H4 (cell line): ENCODE data around the gene FN3KRP. TPM values are rescaled to one million over a fixed set of nuclear protein-coding genes. Genes with fewer than 3 reads are reported as not detected.

ENCODE experiments used
- DNase-seq: peaks from one replicate; pipeline ENCODE4 v3.0.0-alpha.2; 2015; ENCODE audit warnings: low spot score
- total RNA-seq: library from RNA; depleted of rRNA; stranded (reverse); fragments of >200 nt; shearing (Covaris generic); gene quantifications from 2 replicates; pipeline ENCODE4 v1.2.3, GENCODE V29; 2014; rRNA removed

FN3KRP gene, protein sequence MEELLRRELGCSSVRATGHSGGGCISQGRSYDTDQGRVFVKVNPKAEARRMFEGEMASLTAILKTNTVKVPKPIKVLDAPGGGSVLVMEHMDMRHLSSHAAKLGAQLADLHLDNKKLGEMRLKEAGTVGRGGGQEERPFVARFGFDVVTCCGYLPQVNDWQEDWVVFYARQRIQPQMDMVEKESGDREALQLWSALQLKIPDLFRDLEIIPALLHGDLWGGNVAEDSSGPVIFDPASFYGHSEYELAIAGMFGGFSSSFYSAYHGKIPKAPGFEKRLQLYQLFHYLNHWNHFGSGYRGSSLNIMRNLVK
- total RNA-seq: 22.5 and 23.1 TPM in 2 replicates

DNA sequence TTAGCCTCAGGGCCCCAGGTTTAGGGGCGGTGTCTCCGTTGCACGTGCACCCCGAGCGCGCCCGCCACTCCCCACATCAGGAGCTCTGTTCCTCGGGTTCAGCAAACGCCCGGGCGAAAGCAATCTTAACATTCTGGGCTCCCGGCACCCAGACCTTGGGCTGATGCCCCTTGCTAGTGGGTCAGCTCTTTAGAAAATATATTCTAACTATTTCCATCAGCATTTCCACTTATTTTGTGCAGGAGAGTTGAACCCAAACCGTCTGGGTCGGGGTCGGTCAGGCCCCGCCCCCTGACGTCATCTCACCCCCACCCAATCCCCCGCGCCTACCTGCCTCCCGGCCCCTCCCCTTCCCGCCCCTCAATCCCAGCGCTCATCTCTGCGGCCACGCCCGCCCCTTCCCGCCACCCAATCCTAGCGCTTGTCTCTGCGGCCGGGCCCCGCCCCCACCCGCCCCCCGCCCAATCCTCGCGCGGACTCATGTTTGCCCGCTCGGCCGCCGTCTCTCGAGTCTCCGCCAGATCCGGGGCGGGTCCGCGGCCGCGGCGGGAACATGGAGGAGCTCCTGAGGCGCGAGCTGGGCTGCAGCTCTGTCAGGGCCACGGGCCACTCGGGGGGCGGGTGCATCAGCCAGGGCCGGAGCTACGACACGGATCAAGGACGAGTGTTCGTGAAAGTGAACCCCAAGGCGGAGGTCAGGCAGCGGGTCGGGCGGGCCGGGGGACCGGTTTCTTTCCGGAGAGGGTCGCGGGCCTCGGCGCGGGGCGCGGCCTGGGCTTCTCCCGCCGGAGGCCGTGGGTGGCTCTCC lies at the start of gene FN3KRP:
TSS of gene FN3KRP (plus strand) at position 504 of the 808 bp plus-strand sequence. CDS start at position 554, 50 bp downstream.
- DNase-seq: peak; percentile 80

GRCh38 chr17:82666931-82667667 lies 49.4 kb upstream of the FN3KRP start:
- no peak for DNase-seq

DNA sequence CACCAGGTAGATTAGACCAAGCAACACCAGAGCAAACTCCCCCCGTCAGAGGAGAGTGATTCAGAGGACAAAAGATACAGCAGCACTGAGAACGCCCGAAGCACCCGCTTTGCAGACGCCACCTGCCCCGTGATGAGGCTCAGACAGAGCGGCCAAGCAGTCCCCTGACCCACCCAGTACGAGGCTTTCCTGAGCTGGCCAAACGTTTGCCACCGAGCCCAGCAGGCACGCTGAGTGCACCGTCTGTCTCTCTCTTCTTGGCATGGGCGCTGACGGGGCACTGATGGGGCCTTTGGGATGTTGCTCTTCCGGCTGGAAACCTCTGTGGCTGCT lies 48.9 kb upstream of the FN3KRP start:
- DNase-seq: no peak

DNA sequence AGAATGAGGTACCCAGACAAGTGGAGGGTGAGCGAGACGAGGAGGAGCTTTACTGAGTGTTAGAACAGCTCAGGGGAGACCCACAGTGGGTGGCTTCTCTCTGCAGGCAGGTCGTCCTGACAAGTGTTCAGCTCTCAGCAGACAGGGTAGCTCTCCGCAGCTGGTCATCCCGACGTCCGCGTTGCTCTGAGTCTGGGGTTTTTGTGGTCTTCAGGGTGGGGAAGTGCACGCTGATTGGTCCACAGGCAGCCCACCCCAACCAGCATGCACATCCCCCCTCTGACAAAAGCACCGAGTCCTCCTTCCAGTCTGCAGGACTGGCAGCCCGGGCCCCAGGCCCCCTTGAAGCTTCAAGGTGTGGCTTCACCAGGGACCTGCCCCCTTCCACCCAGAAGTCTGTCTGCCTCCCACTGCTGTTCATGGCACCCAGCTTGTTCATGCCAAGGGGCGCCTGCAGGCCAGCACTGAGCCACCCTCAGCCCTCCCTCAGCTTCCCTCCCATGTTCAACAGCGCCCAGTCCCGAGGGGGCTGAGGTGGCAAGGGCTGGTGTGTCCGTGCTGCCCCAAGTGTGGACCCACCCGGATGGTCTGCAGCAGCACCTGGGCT lies 48.4 kb upstream of the FN3KRP start:
- DNase-seq: no peak

DNA sequence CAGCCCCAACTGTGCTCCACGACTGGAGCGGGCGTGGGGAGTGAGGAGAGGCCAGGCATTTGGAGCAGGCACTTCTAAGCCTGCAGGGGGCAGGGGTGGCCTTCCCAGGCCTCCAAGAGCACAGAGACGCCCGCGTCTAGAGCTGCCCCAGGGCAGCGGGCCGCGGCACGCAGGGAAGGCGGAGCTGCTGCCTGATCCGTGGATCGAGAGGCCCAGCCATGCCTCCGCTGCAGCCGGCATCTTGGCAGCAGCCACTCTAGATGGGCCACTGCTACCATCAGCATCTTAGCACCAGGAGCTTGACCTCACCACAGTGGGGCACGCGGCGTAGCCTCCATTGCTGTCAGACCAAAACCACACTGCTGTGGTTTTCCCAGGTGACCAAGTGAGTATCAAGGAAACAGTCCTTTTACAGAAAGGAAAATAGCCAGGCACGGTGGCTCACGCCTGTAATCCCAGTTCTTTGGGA lies 47.8 kb upstream of the FN3KRP start:
- peak; percentile 40 for DNase-seq

DNA sequence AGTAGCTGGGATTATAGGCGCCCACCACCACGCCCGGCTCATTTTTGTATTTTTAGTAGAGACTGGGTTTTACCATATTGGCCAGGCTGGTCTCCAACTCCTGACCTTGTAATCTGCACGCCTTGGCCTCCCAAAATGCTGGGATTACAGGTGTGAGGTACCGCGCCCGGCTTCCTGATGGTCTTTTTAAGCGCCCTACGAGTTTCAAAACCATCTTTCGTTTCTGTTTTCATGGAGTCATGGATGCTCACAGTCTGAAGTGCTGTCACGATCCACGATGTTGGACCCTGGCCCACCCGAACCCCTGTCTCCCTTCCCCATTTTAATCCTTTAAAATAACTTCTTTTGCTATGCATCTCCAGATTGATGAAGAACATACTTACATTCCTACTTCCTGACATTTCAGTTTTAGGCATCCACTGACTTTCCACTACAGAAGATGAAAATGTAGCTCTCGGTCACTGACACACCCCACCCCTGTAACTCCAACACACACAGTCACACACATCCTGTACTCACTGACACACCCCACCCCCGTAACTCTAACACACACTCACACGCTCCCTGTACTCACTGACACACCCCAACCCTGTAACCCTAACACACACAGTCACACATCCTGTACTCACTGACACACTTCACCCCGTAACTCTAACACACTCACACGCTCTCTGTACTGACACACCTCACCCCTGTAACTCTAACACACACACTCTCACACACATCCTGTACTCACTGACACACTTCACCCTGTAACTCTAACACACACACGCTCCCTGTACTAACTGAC lies 45.6 kb upstream of the FN3KRP start:
- DNase-seq: no peak

DNA sequence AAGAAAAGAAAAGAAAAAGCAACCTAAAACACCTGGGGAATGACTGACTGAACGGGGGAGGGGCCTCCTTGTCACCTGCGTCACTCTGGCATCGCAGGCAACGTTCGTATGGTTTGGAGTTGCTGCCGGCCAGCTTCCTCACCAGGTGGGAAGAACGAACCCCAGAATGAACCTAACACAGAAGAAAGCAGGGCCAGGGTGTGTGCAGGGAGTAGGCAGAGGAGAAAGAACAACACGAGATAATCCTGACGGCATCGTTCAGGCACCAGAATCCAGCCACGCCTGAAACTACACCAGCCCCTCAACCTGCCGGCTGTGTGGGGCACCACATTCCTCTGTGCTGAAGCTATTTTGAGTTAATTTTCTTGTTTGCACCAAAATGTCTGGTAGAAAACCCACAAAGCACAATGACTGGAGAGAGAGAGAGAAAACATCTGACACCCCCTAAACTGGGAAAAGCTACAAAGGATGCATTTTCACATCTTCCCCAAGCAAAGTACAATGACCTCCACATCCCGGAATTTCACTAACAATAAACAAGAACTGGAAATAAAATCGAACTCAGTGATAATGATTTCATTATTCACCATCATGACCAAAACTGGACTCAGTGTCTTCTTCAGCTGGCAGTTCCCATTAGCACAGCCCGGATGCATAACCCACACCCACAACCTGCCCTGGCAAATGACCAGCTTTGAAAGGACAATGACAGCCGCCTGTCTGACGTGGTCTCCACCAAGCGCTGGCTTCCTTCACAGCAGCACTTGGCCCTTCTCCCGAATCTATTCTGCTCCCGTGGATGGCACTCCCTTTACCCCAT lies 41.6 kb upstream of the FN3KRP start:
- no peak for DNase-seq

- no peak for DNase-seq
Observed at GRCh38 chr17:82675476-82676245, 40.8 kb upstream of the FN3KRP start.

- DNase-seq: no peak
Observed at GRCh38 chr17:82677353-82677925, 39.1 kb upstream of the FN3KRP start.

- DNase-seq: no peak
Observed at GRCh38 chr17:82678265-82678891, 38.1 kb upstream of the FN3KRP start.

GRCh38 chr17:82679586-82680465 lies 36.7 kb upstream of the FN3KRP start:
- no peak for DNase-seq

DNA sequence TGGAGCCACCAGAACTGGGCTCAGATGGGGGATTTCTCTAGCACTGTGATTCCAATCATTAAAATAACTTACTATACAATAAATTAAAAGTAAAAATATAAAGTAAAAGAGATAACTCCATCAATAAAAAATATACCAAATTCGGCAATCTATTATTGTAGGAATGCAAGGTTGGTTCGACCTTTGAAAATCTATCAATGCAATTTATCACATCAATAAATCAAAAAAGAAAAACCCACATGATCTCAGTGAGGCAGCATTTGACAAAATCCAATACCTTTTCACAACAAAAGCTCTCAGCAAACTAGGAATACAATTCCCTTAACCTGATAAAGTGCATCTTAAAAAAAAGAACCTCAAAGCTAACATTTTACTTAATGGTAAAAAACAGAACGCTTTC lies 35.0 kb upstream of the FN3KRP start:
- DNase-seq: no peak

DNA sequence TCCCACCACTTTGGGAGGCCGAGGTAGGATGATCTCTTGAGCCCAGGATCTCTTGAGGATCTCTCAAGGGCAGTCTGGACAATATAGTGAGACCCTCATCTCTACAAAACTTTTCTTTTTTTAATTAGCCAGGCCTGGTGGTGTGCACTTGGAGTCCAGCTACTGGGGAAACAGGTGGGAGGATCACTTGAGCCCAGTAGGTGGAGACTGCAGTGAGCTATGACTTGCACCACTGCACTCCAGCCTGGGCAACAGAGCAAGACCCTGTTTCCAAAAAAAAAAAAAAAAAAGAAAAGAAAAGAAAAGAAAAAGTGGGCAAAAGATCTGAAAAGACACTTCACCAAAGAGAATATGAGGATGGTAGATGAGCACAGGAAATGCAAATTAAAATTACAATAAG lies 33.0 kb upstream of the FN3KRP start:
- DNase-seq: no peak

GRCh38 chr17:82684228-82684841 lies 32.2 kb upstream of the FN3KRP start:
- DNase-seq: no peak

- DNase-seq: no peak
Observed at GRCh38 chr17:82685291-82685690, 31.2 kb upstream of the FN3KRP start.

GRCh38 chr17:82686366-82687324 lies 29.9 kb upstream of the FN3KRP start:
- no peak for DNase-seq
